Suprapubic skin (tissue), 4 donors: ENCODE results near the gene ZBTB44.

Experiments
- CTCF ChIP-seq, 2 donors: fragments of 200-600 bp in 1 of 2; fragments of 450-650 bp in 1 of 2; sonication (generic) in 1 of 2; IDR thresholded peaks; one replicate each; pipeline ENCODE4 v1.5.1; 2016 to 2019; ENCODE audit warnings: antibody characterized with exemption in 2 of 2, mild to moderate bottlenecking in 1 of 2, moderate library complexity in 1 of 2
- POLR2A ChIP-seq, 2 donors: fragments of 450-650 bp; IDR thresholded peaks; one replicate each; pipeline ENCODE4 v1.6.1; 2017; ENCODE audit warnings: antibody characterized with exemption in 2 of 2, mild to moderate bottlenecking in 2 of 2, moderate library complexity in 2 of 2
- POLR2AphosphoS5 ChIP-seq, 3 donors: sonication (generic); formaldehyde crosslinking; IDR thresholded peaks; one replicate each; pipeline ENCODE4 v1.6.1; 2017; ENCODE audit warnings: antibody characterized with exemption in 3 of 3

- TF ChIP-seq CTCF (IDR thresholded peaks at IDR 0.05) (no peak), POLR2AphosphoS5 (IDR thresholded peaks at IDR 0.05) (no peak), POLR2A (IDR thresholded peaks at IDR 0.05) (no peak)
Measured at GRCh38 chr11:130183878-130184610, 130.7 kb downstream of the ZBTB44 start.
